GM19043 (cell line): ENCODE results near the gene C16orf92.

ENCODE experiments used
- ATAC-seq: cut with Tn5 transposase; IDR thresholded peaks from one replicate; pipeline ENCODE4 v1.9.1; 2021; ENCODE audit warnings: low read depth; ENCODE audit not compliant: unreplicated experiment

The C16orf92 gene

DNA sequence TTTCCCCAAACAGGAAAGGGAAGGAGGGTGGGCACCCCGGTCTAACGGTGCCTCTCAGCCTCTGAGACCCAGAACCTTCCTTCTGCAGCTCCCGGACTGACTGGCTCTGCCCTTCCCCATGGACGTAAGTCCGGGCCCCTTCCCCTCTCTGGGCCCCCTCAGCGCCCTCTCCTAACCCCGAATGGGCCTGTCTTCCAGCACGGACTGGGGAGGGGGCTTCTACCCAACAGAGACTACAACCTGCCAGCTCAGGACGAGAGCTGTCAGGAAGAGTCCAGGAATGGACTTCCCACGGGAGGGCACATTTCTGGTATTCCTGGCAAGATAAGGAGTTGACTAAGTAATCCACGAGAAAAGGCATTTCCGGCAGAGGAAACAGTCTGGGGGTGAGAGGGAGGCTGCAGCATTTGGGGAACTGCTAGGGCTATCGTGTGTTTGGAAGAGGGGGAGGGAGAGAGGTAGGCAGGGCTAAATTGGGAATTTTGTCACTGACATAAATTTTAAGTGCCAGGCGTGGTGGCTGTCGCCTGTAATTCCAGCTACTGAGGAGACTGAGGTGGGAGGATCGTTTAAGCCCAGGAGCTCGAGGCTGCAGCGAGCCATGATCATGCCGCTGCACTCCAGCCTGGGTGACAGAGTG is 30.5 kb downstream of the C16orf92 start:
- no peak for ATAC-seq

GRCh38 chr16:30054451-30054850 is 31.5 kb downstream of the C16orf92 start:
- ATAC-seq: no peak

GRCh38 chr16:30054959-30055553 is 32.1 kb downstream of the C16orf92 start:
- ATAC-seq: no peak

GRCh38 chr16:30060346-30060745 is 37.3 kb downstream of the C16orf92 start:
- ATAC-seq: no peak

- no peak for ATAC-seq
Observed at GRCh38 chr16:30060836-30061554, 38.0 kb downstream of the C16orf92 start.

- no peak for ATAC-seq
Observed at GRCh38 chr16:30063278-30063892, 40.4 kb downstream of the C16orf92 start.

GRCh38 chr16:30063893-30064728 is 41.1 kb downstream of the C16orf92 start:
- no peak for ATAC-seq

GRCh38 chr16:30064729-30065101 is 41.7 kb downstream of the C16orf92 start:
- no peak for ATAC-seq

GRCh38 chr16:30065102-30065942 is 42.3 kb downstream of the C16orf92 start, which contains the start of gene ALDOA:
TSS of gene ALDOA (plus strand) at chr16:30065760. CDS start at chr16:30066898, 1,138 bp downstream.
- peak; percentile 75 for ATAC-seq

DNA sequence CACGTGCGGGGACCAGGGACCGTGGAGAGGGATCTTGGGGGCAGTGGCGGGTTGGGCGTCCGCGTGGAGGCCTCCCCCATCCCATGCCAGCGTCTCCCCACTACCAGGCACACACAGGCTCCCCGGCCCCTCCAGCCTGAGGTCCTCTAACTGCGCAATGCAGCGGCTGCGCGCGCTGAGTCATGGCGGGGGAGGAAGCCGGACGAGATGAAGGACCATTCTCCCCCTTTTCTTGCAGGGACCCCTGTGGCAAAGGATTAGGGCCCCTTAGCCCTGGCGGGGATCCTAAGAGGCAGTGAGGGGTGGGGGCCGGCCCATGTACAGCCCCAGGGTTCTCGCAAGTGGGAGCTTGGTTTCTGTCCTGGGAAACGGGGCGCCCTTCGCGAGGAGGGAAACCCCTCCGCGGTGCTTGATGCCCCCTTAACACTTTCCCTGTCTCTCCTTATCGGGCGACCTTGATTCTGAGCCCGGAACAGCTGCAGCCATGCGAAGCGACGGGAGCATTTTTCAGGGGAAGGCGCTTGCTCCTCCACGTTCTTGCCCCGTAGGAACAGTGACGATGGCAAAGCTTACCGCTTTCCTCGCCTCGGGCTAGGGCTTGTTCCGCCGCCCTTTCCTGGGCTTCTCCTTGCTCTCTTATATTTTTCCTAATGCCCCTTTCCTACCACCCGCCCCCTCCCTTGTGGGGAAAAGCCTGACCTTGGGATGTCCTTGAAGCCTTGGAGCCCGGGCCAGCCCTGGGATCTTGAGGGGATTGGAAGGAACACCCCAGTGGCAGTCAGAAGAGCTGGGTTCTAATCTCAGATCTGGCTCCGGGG is 43.2 kb downstream of the C16orf92 start:
- ATAC-seq: no peak

DNA sequence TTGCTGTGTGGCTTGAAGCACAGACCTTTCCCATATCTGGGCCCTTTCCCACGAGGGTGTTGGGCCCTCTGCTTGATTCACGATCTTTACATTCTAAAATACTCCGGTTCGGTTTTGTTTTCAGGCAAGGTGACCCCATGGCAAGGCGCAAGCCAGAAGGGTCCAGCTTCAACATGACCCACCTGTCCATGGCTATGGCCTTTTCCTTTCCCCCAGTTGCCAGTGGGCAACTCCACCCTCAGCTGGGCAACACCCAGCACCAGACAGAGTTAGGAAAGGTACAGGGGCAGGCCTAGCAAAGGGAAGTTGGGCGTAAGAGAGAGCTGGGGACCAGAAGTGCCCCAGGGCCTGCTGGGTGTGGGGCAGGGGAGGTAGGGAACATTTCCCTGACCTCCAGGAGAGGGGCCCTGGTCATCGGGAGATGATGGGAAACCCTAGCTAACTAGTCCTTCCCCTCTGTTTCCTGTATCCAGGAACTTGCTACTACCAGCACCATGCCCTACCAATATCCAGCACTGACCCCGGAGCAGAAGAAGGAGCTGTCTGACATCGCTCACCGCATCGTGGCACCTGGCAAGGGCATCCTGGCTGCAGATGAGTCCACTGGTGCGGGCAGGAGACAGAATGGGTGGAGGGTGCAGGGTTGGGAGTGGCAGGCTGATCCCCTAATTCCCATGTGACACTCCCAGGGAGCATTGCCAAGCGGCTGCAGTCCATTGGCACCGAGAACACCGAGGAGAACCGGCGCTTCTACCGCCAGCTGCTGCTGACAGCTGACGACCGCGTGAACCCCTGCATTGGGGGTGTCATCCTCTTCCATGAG is 44.0 kb downstream of the C16orf92 start:
- ATAC-seq: no peak

DNA sequence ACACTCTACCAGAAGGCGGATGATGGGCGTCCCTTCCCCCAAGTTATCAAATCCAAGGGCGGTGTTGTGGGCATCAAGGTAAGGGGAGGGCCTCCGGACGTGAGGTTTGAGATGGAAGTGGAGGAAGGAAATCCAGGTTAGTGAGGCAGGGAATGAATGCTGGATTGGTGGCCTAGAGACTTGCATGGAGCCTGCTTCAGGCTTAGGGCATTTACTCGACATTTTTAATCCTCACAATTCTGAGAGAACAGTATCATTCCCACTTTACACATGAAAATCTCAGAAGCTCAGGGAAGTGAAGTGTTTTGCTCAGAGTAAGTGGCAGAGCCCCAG is 44.6 kb downstream of the C16orf92 start:
- ATAC-seq: no peak

- ATAC-seq: no peak
Observed at GRCh38 chr16:30068333-30068732, 45.3 kb downstream of the C16orf92 start.

- ATAC-seq: no peak
Observed at GRCh38 chr16:30068750-30069610, 46.0 kb downstream of the C16orf92 start.

DNA sequence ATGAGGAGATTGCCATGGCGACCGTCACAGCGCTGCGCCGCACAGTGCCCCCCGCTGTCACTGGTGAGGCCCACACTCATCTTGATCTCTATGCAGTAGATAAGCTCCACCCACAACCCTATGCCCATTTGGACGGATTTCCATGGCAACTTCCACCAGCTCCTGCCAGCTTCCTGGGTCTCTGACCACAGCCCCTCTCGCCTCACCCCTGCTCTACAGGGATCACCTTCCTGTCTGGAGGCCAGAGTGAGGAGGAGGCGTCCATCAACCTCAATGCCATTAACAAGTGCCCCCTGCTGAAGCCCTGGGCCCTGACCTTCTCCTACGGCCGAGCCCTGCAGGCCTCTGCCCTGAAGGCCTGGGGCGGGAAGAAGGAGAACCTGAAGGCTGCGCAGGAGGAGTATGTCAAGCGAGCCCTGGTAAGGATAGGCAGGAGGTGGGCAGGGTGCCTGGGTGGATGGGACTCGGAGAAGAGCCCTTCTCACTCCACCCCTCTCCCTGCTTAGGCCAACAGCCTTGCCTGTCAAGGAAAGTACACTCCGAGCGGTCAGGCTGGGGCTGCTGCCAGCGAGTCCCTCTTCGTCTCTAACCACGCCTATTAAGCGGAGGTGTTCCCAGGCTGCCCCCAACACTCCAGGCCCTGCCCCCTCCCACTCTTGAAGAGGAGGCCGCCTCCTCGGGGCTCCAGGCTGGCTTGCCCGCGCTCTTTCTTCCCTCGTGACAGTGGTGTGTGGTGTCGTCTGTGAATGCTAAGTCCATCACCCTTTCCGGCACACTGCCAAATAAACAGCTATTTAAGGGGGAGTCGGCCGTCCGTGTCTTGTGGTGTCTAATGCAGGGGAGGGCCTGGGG is 46.8 kb downstream of the C16orf92 start:
- no peak for ATAC-seq

DNA sequence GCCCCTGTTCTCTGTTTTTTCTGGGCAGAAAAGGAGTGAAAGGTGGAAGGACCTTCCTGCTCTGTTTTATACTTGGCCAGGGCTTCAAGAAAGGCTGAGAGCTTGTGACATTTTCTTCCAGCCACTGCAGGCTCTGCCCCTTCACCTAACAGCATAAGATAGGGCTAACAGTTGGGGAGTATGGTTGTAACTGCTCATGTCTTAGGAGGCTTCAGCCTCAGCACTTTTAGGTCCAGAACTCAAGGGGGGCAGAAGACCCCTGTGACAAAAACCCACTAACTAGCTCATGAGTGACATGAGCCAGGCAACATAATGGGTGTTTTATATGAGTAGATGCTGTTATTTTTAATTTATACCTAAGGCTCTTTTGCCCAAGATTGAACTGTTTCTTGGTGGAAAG is 47.5 kb downstream of the C16orf92 start:
- ATAC-seq: no peak
